Fibroblast of lung (primary cell): ENCODE measurements around the gene CCDC142. TPM values are rescaled to one million over a fixed set of nuclear protein-coding genes. Genes with fewer than 3 reads are reported as not detected.

ENCODE experiments used
- DNase-seq, 2 donors: peaks; one replicate each; pipeline versions ENCODE4 v3.0.0 to v3.0.0-alpha.2; 2010; ENCODE audit warnings: low read depth in 2 of 2
- H2AFZ ChIP-seq: 2 replicates; pipeline ENCODE4 v1.5.1; 2012; ENCODE audit warnings: low read length, control low read depth, inconsistent platforms
- H3K27ac ChIP-seq: 2 replicates; pipeline ENCODE4 v1.5.1; 2011; ENCODE audit warnings: low read length, control low read depth; ENCODE audit not compliant: insufficient read depth
- H3K27me3 ChIP-seq: 2 replicates; pipeline ENCODE4 v1.5.1; 2011; ENCODE audit warnings: mild to moderate bottlenecking, low read length; ENCODE audit not compliant: control insufficient read depth, insufficient read depth
- H3K36me3 ChIP-seq: 2 replicates; pipeline ENCODE4 v1.5.1; 2011; ENCODE audit warnings: low read length; ENCODE audit not compliant: control insufficient read depth, insufficient read depth
- H3K4me1 ChIP-seq: 2 replicates; pipeline ENCODE4 v1.5.1; 2011; ENCODE audit warnings: low read length; ENCODE audit not compliant: control insufficient read depth, insufficient read depth; ENCODE audit errors: extremely low read depth
- H3K4me2 ChIP-seq: 2 replicates; pipeline ENCODE4 v1.5.1; 2011; ENCODE audit warnings: low read length, control low read depth; ENCODE audit not compliant: insufficient read depth; ENCODE audit errors: extremely low read depth
- H3K4me3 ChIP-seq, 4 experiments: fragments of 200-600 bp in 1 of 4; sonication (generic) in 1 of 4; replicated peaks in 1 of 4; 2 replicates each; pipeline ENCODE4 v1.5.1; 2011 to 2016; ENCODE audit warnings: low read length in 4 of 4, low read depth in 3 of 4, mild to moderate bottlenecking in 3 of 4, control low read depth in 2 of 4, inconsistent platforms in 1 of 4, mixed read lengths in 1 of 4; ENCODE audit not compliant: insufficient read depth in 1 of 4; ENCODE audit errors: control extremely low read depth in 1 of 4
- H3K79me2 ChIP-seq: 2 replicates; pipeline ENCODE4 v1.5.1; 2012; ENCODE audit warnings: mild to moderate bottlenecking, low read length, inconsistent platforms; ENCODE audit not compliant: control insufficient read depth, insufficient read depth
- H3K9ac ChIP-seq: 2 replicates; pipeline ENCODE4 v1.5.1; 2011; ENCODE audit warnings: mild to moderate bottlenecking, low read length, control low read depth; ENCODE audit not compliant: insufficient read depth
- H3K9me3 ChIP-seq: 2 replicates; pipeline ENCODE4 v1.5.1; 2012; ENCODE audit warnings: low read depth, low read length; ENCODE audit not compliant: control insufficient read depth, insufficient read depth
- H4K20me1 ChIP-seq: 2 replicates; pipeline ENCODE4 v1.5.1; 2011; ENCODE audit warnings: low read length; ENCODE audit not compliant: control insufficient read depth, insufficient read depth; ENCODE audit errors: extremely low read depth
- CTCF ChIP-seq, 2 donors: IDR thresholded peaks in 1 of 2; conservative IDR thresholded peaks in 1 of 2; 1 replicate in 1 of 2; 2 replicates in 1 of 2; pipeline ENCODE4 v1.5.1; 2011 to 2012; ENCODE audit warnings: low read length in 2 of 2, control low read depth in 1 of 2, inconsistent platforms in 1 of 2, low read depth in 1 of 2, mild to moderate bottlenecking in 1 of 2
- EZH2 ChIP-seq: IDR thresholded peaks from 2 replicates; pipeline ENCODE4 v1.5.1; 2012; ENCODE audit warnings: low read length, control low read depth, mild to moderate bottlenecking; ENCODE audit errors: missing control alignments
- polyA plus RNA-seq, 2 donors: library from polyadenylated mRNA; depleted of rRNA in 1 of 2; stranded (reverse) in 1 of 2; unstranded in 1 of 2; fragments of >200 nt; gene quantifications; 2 replicates each; pipeline ENCODE4 v1.2.1, GENCODE V29; 2011 to 2012; ENCODE audit warnings: missing spikeins in 1 of 2
- total RNA-seq: library from RNA; depleted of rRNA; stranded (reverse); fragments of >200 nt; gene quantifications from 2 replicates; pipeline ENCODE4 v1.2.1, GENCODE V29; 2014

The CCDC142 gene
- total and polyA plus RNA-seq, 2 donors (not counting 1 experiment from before 2014, with no cell fraction given) = 3.8 to 21.3 TPM

DNA sequence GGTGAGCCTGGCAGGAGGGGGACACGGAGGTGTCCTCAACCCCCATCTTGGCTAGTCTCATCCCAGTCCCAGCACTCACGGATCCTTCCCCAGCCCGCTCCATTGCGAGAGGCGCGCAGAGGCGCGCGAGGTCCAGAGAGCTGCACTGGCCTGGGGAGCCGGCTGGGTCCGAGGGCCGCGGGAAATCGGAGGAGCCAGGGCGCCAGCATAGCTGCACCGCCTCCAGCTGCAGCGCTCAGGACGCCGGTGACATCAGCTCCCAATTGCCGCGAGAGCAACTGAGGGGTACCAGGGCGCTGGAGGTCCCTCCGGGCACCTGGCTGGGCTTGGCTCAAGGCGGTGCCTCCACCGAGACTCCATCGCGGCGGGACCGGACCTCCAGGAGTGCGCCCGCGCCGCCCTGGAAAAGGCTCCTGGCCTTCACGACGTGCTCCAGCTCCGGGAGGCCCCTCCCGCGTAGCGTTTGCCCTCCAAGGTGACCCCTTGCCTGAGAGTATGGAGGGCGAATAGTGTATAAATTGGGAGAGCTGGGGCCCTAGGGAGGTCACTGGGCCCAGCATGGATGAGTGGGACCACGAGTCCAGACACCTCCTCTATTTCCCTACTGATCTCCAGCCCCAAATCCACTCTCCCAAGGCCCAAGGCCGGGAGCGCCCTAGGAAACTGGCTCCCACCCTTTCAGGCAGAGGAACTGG is 46.5 kb downstream of the CCDC142 start:
- no peaks in the 10 kb centered on the region for H4K20me1 ChIP-seq
- no peak overlapping the region for H2AFZ ChIP-seq

DNA sequence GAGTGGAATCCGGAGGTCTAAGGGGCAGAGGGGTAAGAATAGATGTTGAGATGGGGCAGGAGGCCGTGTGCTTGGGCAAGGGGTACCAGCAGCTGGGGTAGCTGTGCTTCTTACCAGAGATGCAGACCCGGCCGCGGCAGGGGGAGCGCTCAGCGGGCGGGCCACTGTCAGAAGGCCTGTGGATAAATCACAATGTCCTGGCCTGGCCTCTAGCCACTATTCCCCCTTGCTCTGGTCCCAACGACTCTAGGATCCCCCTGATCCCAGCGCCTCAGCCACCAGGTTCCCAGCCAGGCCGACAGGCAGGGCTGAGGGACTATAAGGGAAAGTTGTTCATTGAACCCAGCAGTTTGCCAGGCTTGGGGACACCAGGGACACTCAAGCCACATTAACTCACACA is 52.3 kb downstream of the CCDC142 start:
- Histone ChIP-seq H3K27ac (no peak overlapping the region), H3K9ac (no peak overlapping the region), H3K79me2 (no peaks in the 10 kb centered on the region), H2AFZ (no peak overlapping the region), H3K9me3 (no peaks in the 10 kb centered on the region), H3K4me2 (no peak overlapping the region), H3K4me1 (peaks cover 2% of the 10 kb centered on the region), H3K27me3 (no peaks in the 10 kb centered on the region), H3K4me3 (no peak overlapping the region), H4K20me1 (no peaks in the 10 kb centered on the region), H3K36me3 (peaks cover 14% of the 10 kb centered on the region)
- DNase-seq = no peak
- TF ChIP-seq CTCF (conservative IDR thresholded peaks at IDR 0.05 in 1 of 2, IDR thresholded peaks at IDR 0.05 in 1 of 2; ENCODE audit: low read depth in 1 of 2, low read length in 2 of 2) (no peak), EZH2 (no peak)

More for the DNA sequence above, 46.5 kb downstream of the CCDC142 start:
- Histone ChIP-seq H3K79me2 (no peaks in the 10 kb centered on the region), H3K27ac (no peak overlapping the region), H3K9me3 (no peaks in the 10 kb centered on the region), H3K9ac (no peak overlapping the region), H3K36me3 (peaks cover 2% of the 10 kb centered on the region), H3K4me3 (no peak overlapping the region), H3K4me2 (no peak overlapping the region), H3K27me3 (no peaks in the 10 kb centered on the region), H3K4me1 (peaks cover 12% of the 10 kb centered on the region)
- TF ChIP-seq EZH2 (no peak), CTCF (conservative IDR thresholded peaks at IDR 0.05 in 1 of 2, IDR thresholded peaks at IDR 0.05 in 1 of 2; ENCODE audit: low read depth in 1 of 2, low read length in 2 of 2) (no peak)
- DNase-seq = no peak

DNA sequence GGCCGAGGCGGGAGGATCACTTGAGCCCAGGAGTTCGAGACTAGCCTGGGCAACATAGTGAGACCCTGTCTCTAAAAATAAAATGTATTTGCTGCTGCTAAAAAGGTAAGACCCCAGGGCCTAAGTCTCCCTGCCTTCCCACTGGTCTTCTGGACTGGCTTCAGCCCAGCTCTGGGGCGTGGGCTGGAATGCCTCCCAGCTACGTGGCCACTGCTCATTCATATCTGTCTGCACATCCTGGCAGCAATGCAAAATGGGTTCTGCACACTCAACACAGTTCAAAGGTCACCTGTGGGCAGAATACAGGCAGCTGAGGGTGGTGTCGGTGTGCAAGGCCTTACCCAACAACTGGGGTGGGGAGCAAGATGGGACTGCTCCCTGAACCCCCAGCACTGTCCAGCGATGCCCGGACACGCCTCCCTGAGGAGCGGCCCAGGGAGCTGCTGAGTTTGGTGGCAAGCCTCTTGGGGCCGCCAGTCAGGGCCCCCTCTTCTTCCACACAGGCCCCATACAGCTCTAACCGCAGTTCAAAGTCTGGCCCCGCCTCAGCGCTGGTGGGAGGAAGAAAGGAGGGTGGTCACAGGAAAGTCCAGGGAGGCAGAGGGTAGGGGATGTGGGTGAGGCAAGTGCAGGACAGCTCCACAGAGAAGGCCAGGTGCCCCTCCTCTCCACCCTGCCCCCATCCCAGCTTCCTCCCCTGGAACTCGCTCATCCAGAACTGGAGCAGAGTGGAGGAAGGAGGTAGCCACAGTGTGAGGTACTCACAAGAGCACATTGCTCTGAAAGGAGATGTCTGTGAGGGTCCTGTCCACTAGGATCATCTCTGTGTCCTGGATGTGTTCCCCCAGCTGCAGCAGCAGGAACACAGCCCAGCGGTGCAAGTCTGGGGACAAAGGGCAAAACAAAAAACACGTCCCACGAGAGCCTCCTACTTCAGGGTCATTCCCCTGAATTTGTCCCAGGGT is 53.0 kb downstream of the CCDC142 start:
- H3K9ac ChIP-seq = no peak overlapping the region
- no peaks in the 10 kb centered on the region for H4K20me1 ChIP-seq
- TF ChIP-seq CTCF (conservative IDR thresholded peaks at IDR 0.05 in 1 of 2, IDR thresholded peaks at IDR 0.05 in 1 of 2; ENCODE audit: low read depth in 1 of 2, low read length in 2 of 2) (no peak), EZH2 (no peak)
- peak in 1 of 2 donors; percentile 24 for DNase-seq
- no peak overlapping the region for H3K4me3 ChIP-seq
- H3K27me3 ChIP-seq = no peaks in the 10 kb centered on the region
- H3K4me2 ChIP-seq = no peak overlapping the region
- H3K27ac ChIP-seq = no peak overlapping the region
- peaks cover 2% of the 10 kb centered on the region for H3K4me1 ChIP-seq
- no peaks in the 10 kb centered on the region for H3K9me3 ChIP-seq
- peaks cover 16% of the 10 kb centered on the region for H3K36me3 ChIP-seq
- no peak overlapping the region for H2AFZ ChIP-seq
- H3K79me2 ChIP-seq = no peaks in the 10 kb centered on the region
